Measurements from ENCODE around the gene HTR7.
"Not testable (repeated sequence)": the region's sequence is repeated elsewhere in the genome, so short reads cannot be mapped to it uniquely, and the experiment has no call there.

Gene HTR7

GRCh38 chr10:90857635-90858460, at the start of gene HTR7:
Gene HTR7, minus strand, starts transcription at chr10:90858039. Its CDS starts 368 bp downstream, at chr10:90857671.
- DNase-seq, result peak; percentile 65

GRCh38 chr10:90906596-90906995, 48.8 kb upstream of the HTR7 start:
- DNase-seq, result no peak

- DNase-seq, result no peak
Measured at GRCh38 chr10:90905925-90906324, 48.1 kb upstream of the HTR7 start.

GRCh38 chr10:90896916-90897315, 39.1 kb upstream of the HTR7 start:
- DNase-seq, result not testable (repeated sequence)

GRCh38 chr10:90893190-90893589, 35.4 kb upstream of the HTR7 start:
- no peak for DNase-seq

GRCh38 chr10:90890347-90890746, 32.5 kb upstream of the HTR7 start:
- no peak for DNase-seq

GRCh38 chr10:90889636-90890035, 31.8 kb upstream of the HTR7 start:
- peak; percentile 15 for DNase-seq

- no peak for DNase-seq
Measured at GRCh38 chr10:90888387-90888786, 30.5 kb upstream of the HTR7 start.

GRCh38 chr10:90887555-90887954, 29.7 kb upstream of the HTR7 start:
- DNase-seq, result no peak

GRCh38 chr10:90885176-90885575, 27.3 kb upstream of the HTR7 start:
- DNase-seq, result no peak

GRCh38 chr10:90884431-90884830, 26.6 kb upstream of the HTR7 start:
- no peak for DNase-seq

- DNase-seq, result peak; percentile 73
Measured at GRCh38 chr10:90880059-90880719, 22.4 kb upstream of the HTR7 start.

- DNase-seq, result no peak
Measured at GRCh38 chr10:90879062-90879461, 21.2 kb upstream of the HTR7 start.

GRCh38 chr10:90872648-90873020, 14.8 kb upstream of the HTR7 start:
- peak; percentile 12 for DNase-seq

GRCh38 chr10:90871766-90872647, 14.2 kb upstream of the HTR7 start, which contains the start of gene RPP30:
Gene RPP30, plus strand, starts transcription at chr10:90871974. Its CDS starts 13 bp downstream, at chr10:90871987.
- peak; percentile 92 for DNase-seq

GRCh38 chr10:90871279-90871765, 13.5 kb upstream of the HTR7 start:
- peak; percentile 86 for DNase-seq

- DNase-seq, result no peak
Measured at GRCh38 chr10:90866050-90866598, 8.3 kb upstream of the HTR7 start.

GRCh38 chr10:90865401-90865800, 7.6 kb upstream of the HTR7 start:
- peak; percentile 68 for DNase-seq

- peak; percentile 59 for DNase-seq
Measured at GRCh38 chr10:90862908-90863514, 5.2 kb upstream of the HTR7 start.

GRCh38 chr10:90860790-90861189, 3.0 kb upstream of the HTR7 start:
- DNase-seq, result no peak

GRCh38 chr10:90859321-90859751, 1.5 kb upstream of the HTR7 start:
- peak; percentile 27 for DNase-seq

GRCh38 chr10:90858461-90858968, 676 bp upstream of the HTR7 start:
- DNase-seq, result no peak

Data from hematopoietic multipotent progenitor cell treated with erythropoietin and hydrocortisone succinate and interleukin-3 and kit ligand, for 4 days (in vitro differentiated cells).